K562 (cell line): ENCODE measurements around the gene SGMS1. TPM values are rescaled to one million over a fixed set of nuclear protein-coding genes. Genes with fewer than 3 reads are reported as not detected.

ENCODE experiments used
- BCOR ChIP-seq: fragments of 450-650 bp; IDR thresholded peaks from 2 replicates; pipeline ENCODE4 v1.6.1; 2016
- CLOCK ChIP-seq: fragments of 250-450 bp; sonication (Bioruptor Pico); IDR thresholded peaks from 2 replicates; pipeline ENCODE4 v1.4.0; 2020; ENCODE audit warnings: mild to moderate bottlenecking, moderate library complexity, borderline replicate concordance
- ESRRB ChIP-seq: fragments of 250-450 bp; sonication (Bioruptor Pico); IDR thresholded peaks from 2 replicates; pipeline ENCODE4 v1.5.0; 2020; ENCODE audit warnings: mild to moderate bottlenecking, moderate library complexity, borderline replicate concordance
- FOXK2 ChIP-seq, 2 experiments: fragments of 450-650 bp; IDR thresholded peaks in 1 of 2; conservative IDR thresholded peaks in 1 of 2; 2 replicates each; pipeline ENCODE4 v1.6.1; 2016; ENCODE audit warnings: low read depth in 2 of 2, mild to moderate bottlenecking in 1 of 2
- GABPB2 ChIP-seq: fragments of 250-450 bp; sonication (Bioruptor Pico); conservative IDR thresholded peaks from 2 replicates; pipeline ENCODE4 v1.5.1; 2021; ENCODE audit warnings: mild to moderate bottlenecking
- NR1H2 ChIP-seq: sonication (generic); formaldehyde crosslinking; IDR thresholded peaks from 2 replicates; pipeline ENCODE4 v1.4.0; 2020; ENCODE audit warnings: mild to moderate bottlenecking, missing genetic modification reagents
- PKNOX1 ChIP-seq: fragments of 450-650 bp; IDR thresholded peaks from 2 replicates; pipeline ENCODE4 v1.6.1; 2016
- PTTG1 ChIP-seq: fragments of 450-650 bp; IDR thresholded peaks from 2 replicates; pipeline ENCODE4 v1.6.1; 2016; ENCODE audit warnings: low read depth, mild to moderate bottlenecking, missing genetic modification characterization, missing compliant biosample characterization
- RBM34 ChIP-seq: fragments of 200-400 bp; formaldehyde crosslinking; IDR thresholded peaks from 2 replicates; pipeline ENCODE4 v1.6.1; 2018; ENCODE audit warnings: low read length, borderline replicate concordance; ENCODE audit not compliant: insufficient read depth
- SLC30A9 ChIP-seq: fragments of 250-450 bp; sonication (Bioruptor Pico); IDR thresholded peaks from 2 replicates; pipeline ENCODE4 v1.8.0; 2022; ENCODE audit warnings: mild to moderate bottlenecking, moderate library complexity
- WHSC1 ChIP-seq: IDR thresholded peaks from one replicate; pipeline ENCODE4 v1.6.1; 2012; ENCODE audit warnings: low read length, control low read depth, inconsistent platforms
- ZFP91 ChIP-seq: sonication (generic); formaldehyde crosslinking; IDR thresholded peaks from 2 replicates; pipeline ENCODE4 v1.8.0; 2022; ENCODE audit warnings: mild to moderate bottlenecking, missing genetic modification reagents
- ZNF184 ChIP-seq: sonication (generic); formaldehyde crosslinking; IDR thresholded peaks from 2 replicates; pipeline ENCODE4 v1.5.0; 2020; ENCODE audit warnings: missing genetic modification reagents
- ZNF609 ChIP-seq: sonication (generic); formaldehyde crosslinking; IDR thresholded peaks from 2 replicates; pipeline ENCODE4 v1.8.1; 2023; ENCODE audit warnings: missing genetic modification reagents, mild to moderate bottlenecking, borderline replicate concordance
- ZNF764 ChIP-seq: fragments of 250-450 bp; sonication (Bioruptor Pico); IDR thresholded peaks from 2 replicates; pipeline ENCODE4 v1.4.0; 2020; ENCODE audit warnings: low read depth, mild to moderate bottlenecking, moderate library complexity
- polyA plus RNA-seq, 8 experiments: library from polyadenylated mRNA; depleted of rRNA in 4 of 8; stranded (reverse) in 5 of 8; unstranded in 3 of 8; fragments of >200 nt; fragmentation: Nextera tagmentation in 2 of 8; fragmentation: Illumina TruSeq in 1 of 8; extraction: Ambion mirVana in 2 of 8; extraction: Trizol in 1 of 8; gene quantifications; 2 replicates each; pipeline versions ENCODE4 v1.2.1 to v1.2.3, GENCODE V29; 2011 to 2014; ENCODE audit warnings: inconsistent platforms in 1 of 8, missing spikeins in 1 of 8
- total RNA-seq, 7 experiments: library from RNA; depleted of rRNA in 6 of 7; stranded (reverse); fragments of >200 nt in 6 of 7; fragmentation: Illumina TruSeq in 2 of 7; extraction: Trizol in 2 of 7; gene quantifications; 2 replicates each; pipeline versions ENCODE4 v1.2.1 to v1.2.3, GENCODE V29; 2011 to 2021; ENCODE audit warnings: low replicate concordance in 1 of 7

The SGMS1 gene
- total and polyA plus RNA-seq, 9 of the 15 experiments (the other 6 are each of a cell fraction or from before 2014, with no cell fraction given), result 22.6 to 232 (median 82.2) TPM

GRCh38 chr10:50565301-50566083, 58.3 kb downstream of the SGMS1 start (continued):
- TF ChIP-seq ESRRB (CRISPR knock-in tag), result no peak
- TF ChIP-seq ZFP91 (CRISPR knock-in tag), result no peak
- no peak for TF ChIP-seq CLOCK (CRISPR knock-in tag)
- peak; percentile 96 for TF ChIP-seq PKNOX1
- TF ChIP-seq ZNF764 (CRISPR knock-in tag), result no peak
- TF ChIP-seq FOXK2 (conservative IDR thresholded peaks at IDR 0.05 in 1 of 2, IDR thresholded peaks at IDR 0.05 in 1 of 2; ENCODE audit: low read depth in 2 of 2), result no peak
- no peak for TF ChIP-seq NR1H2 (CRISPR knock-in tag)
- TF ChIP-seq RBM34, result no peak
- peak; percentile 31; the same call in 1 of the 2 replicates for TF ChIP-seq BCOR
- peak; percentile 63 for TF ChIP-seq WHSC1
- no peak for TF ChIP-seq ZNF609 (CRISPR knock-in tag)
- TF ChIP-seq ZNF184, result no peak
- TF ChIP-seq SLC30A9 (CRISPR knock-in tag), result no peak
- TF ChIP-seq PTTG1 (tag), result no peak
- no peak for TF ChIP-seq GABPB2
